Body of pancreas (tissue), 4 donors: ENCODE data around the gene PARP1.

Source experiments
- POLR2A ChIP-seq, 3 donors: fragments of 450-650 bp; IDR thresholded peaks; one replicate each; pipeline ENCODE4 v1.6.1; 2016; ENCODE audit warnings: antibody characterized with exemption in 3 of 3, mild to moderate bottlenecking in 2 of 3
- TF ChIP-seq, protein P1 (sequence below), 7 experiments: fragments of 450-650 bp in 4 of 7; fragments of 200-600 bp in 3 of 7; sonication (generic) in 3 of 7; IDR thresholded peaks; one replicate each; pipeline ENCODE4 v1.5.1; 2016 to 2019; ENCODE audit warnings: antibody characterized with exemption in 7 of 7

DNA sequence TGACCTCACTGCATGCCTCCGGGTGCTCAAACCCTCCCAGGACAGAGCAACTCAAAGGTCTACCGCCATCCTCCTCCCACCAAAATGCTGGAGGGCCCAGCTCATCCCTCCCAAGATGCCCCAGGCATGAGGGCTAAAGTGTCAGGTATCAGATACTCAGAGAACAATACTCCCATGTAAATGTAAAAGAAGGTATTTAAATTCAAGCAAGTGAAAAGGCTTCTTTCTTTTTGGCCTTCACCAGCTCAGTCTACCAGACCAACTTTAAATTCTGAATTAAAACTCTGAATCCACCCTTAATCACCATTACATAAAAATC lies 3.0 kb downstream of the PARP1 start:
- TF ChIP-seq, protein P1, sequence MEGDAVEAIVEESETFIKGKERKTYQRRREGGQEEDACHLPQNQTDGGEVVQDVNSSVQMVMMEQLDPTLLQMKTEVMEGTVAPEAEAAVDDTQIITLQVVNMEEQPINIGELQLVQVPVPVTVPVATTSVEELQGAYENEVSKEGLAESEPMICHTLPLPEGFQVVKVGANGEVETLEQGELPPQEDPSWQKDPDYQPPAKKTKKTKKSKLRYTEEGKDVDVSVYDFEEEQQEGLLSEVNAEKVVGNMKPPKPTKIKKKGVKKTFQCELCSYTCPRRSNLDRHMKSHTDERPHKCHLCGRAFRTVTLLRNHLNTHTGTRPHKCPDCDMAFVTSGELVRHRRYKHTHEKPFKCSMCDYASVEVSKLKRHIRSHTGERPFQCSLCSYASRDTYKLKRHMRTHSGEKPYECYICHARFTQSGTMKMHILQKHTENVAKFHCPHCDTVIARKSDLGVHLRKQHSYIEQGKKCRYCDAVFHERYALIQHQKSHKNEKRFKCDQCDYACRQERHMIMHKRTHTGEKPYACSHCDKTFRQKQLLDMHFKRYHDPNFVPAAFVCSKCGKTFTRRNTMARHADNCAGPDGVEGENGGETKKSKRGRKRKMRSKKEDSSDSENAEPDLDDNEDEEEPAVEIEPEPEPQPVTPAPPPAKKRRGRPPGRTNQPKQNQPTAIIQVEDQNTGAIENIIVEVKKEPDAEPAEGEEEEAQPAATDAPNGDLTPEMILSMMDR (IDR thresholded peaks at IDR 0.05) = no peak
- TF ChIP-seq POLR2A (IDR thresholded peaks at IDR 0.05) = no peak
